Fibroblast of lung (primary cell): ENCODE measurements around the gene MTA2. TPM values are rescaled to one million over a fixed set of nuclear protein-coding genes. Genes with fewer than 3 reads are reported as not detected.
A peak's percentile ranks its signal among the peaks of the same experiment; 100 is the strongest.
"Not testable (repeated sequence)": the region's sequence is repeated elsewhere in the genome, so short reads cannot be mapped to it uniquely, and the experiment has no call there.

Source experiments
- DNase-seq, 2 donors: peaks; one replicate each; pipeline versions ENCODE4 v3.0.0 to v3.0.0-alpha.2; 2010; ENCODE audit warnings: low read depth in 2 of 2
- H2AFZ ChIP-seq: 2 replicates; pipeline ENCODE4 v1.5.1; 2012; ENCODE audit warnings: low read length, control low read depth, inconsistent platforms
- H3K27ac ChIP-seq: 2 replicates; pipeline ENCODE4 v1.5.1; 2011; ENCODE audit warnings: low read length, control low read depth; ENCODE audit not compliant: insufficient read depth
- H3K27me3 ChIP-seq: 2 replicates; pipeline ENCODE4 v1.5.1; 2011; ENCODE audit warnings: mild to moderate bottlenecking, low read length; ENCODE audit not compliant: control insufficient read depth, insufficient read depth
- H3K36me3 ChIP-seq: 2 replicates; pipeline ENCODE4 v1.5.1; 2011; ENCODE audit warnings: low read length; ENCODE audit not compliant: control insufficient read depth, insufficient read depth
- H3K4me1 ChIP-seq: 2 replicates; pipeline ENCODE4 v1.5.1; 2011; ENCODE audit warnings: low read length; ENCODE audit not compliant: control insufficient read depth, insufficient read depth; ENCODE audit errors: extremely low read depth
- H3K4me2 ChIP-seq: 2 replicates; pipeline ENCODE4 v1.5.1; 2011; ENCODE audit warnings: low read length, control low read depth; ENCODE audit not compliant: insufficient read depth; ENCODE audit errors: extremely low read depth
- H3K4me3 ChIP-seq, 4 experiments: fragments of 200-600 bp in 1 of 4; sonication (generic) in 1 of 4; replicated peaks in 1 of 4; 2 replicates each; pipeline ENCODE4 v1.5.1; 2011 to 2016; ENCODE audit warnings: low read length in 4 of 4, low read depth in 3 of 4, mild to moderate bottlenecking in 3 of 4, control low read depth in 2 of 4, inconsistent platforms in 1 of 4, mixed read lengths in 1 of 4; ENCODE audit not compliant: insufficient read depth in 1 of 4; ENCODE audit errors: control extremely low read depth in 1 of 4
- H3K79me2 ChIP-seq: 2 replicates; pipeline ENCODE4 v1.5.1; 2012; ENCODE audit warnings: mild to moderate bottlenecking, low read length, inconsistent platforms; ENCODE audit not compliant: control insufficient read depth, insufficient read depth
- H3K9ac ChIP-seq: 2 replicates; pipeline ENCODE4 v1.5.1; 2011; ENCODE audit warnings: mild to moderate bottlenecking, low read length, control low read depth; ENCODE audit not compliant: insufficient read depth
- H3K9me3 ChIP-seq: 2 replicates; pipeline ENCODE4 v1.5.1; 2012; ENCODE audit warnings: low read depth, low read length; ENCODE audit not compliant: control insufficient read depth, insufficient read depth
- H4K20me1 ChIP-seq: 2 replicates; pipeline ENCODE4 v1.5.1; 2011; ENCODE audit warnings: low read length; ENCODE audit not compliant: control insufficient read depth, insufficient read depth; ENCODE audit errors: extremely low read depth
- CTCF ChIP-seq, 2 donors: IDR thresholded peaks in 1 of 2; conservative IDR thresholded peaks in 1 of 2; 1 replicate in 1 of 2; 2 replicates in 1 of 2; pipeline ENCODE4 v1.5.1; 2011 to 2012; ENCODE audit warnings: low read length in 2 of 2, control low read depth in 1 of 2, inconsistent platforms in 1 of 2, low read depth in 1 of 2, mild to moderate bottlenecking in 1 of 2
- EZH2 ChIP-seq: IDR thresholded peaks from 2 replicates; pipeline ENCODE4 v1.5.1; 2012; ENCODE audit warnings: low read length, control low read depth, mild to moderate bottlenecking; ENCODE audit errors: missing control alignments
- polyA plus RNA-seq, 2 donors: library from polyadenylated mRNA; depleted of rRNA in 1 of 2; stranded (reverse) in 1 of 2; unstranded in 1 of 2; fragments of >200 nt; gene quantifications; 2 replicates each; pipeline ENCODE4 v1.2.1, GENCODE V29; 2011 to 2012; ENCODE audit warnings: missing spikeins in 1 of 2
- total RNA-seq: library from RNA; depleted of rRNA; stranded (reverse); fragments of >200 nt; gene quantifications from 2 replicates; pipeline ENCODE4 v1.2.1, GENCODE V29; 2014

MTA2 gene
- total and polyA plus RNA-seq, 2 donors (not counting 1 experiment from before 2014, with no cell fraction given), result 31.4 to 117 TPM

- H3K4me3 ChIP-seq, result peak overlapping the region; percentile 96 to 99 (median 99)
- H3K9me3 ChIP-seq, result no peaks in the 10 kb centered on the region
- peak overlapping the region; percentile 81 for H3K27ac ChIP-seq
- H3K4me1 ChIP-seq, result peaks cover 13% of the 10 kb centered on the region
- DNase-seq, result no peak
- H3K36me3 ChIP-seq, result peaks cover 12% of the 10 kb centered on the region
- H3K27me3 ChIP-seq, result no peaks in the 10 kb centered on the region
- no peaks in the 10 kb centered on the region for H4K20me1 ChIP-seq
- H3K4me2 ChIP-seq, result peak overlapping the region; percentile 89
- peak overlapping the region; percentile 17 for H3K9ac ChIP-seq
- H2AFZ ChIP-seq, result no peak overlapping the region
- peaks cover 66% of the 10 kb centered on the region for H3K79me2 ChIP-seq
- TF ChIP-seq EZH2 (no peak), CTCF (conservative IDR thresholded peaks at IDR 0.05 in 1 of 2, IDR thresholded peaks at IDR 0.05 in 1 of 2; ENCODE audit: low read depth in 1 of 2, low read length in 2 of 2) (no peak)
Observed at GRCh38 chr11:62572431-62572830, 29.2 kb downstream of the MTA2 start.

GRCh38 chr11:62571493-62571892 lies 30.2 kb downstream of the MTA2 start:
- peaks cover 13% of the 10 kb centered on the region for H3K4me1 ChIP-seq
- H4K20me1 ChIP-seq, DNase-seq, H3K4me3 ChIP-seq, H3K27ac ChIP-seq, H3K9me3 ChIP-seq, H3K27me3 ChIP-seq, H2AFZ ChIP-seq, H3K9ac ChIP-seq: not testable (repeated sequence)
- peaks cover 17% of the 10 kb centered on the region for H3K36me3 ChIP-seq
- H3K79me2 ChIP-seq, result peaks cover 75% of the 10 kb centered on the region
- H3K4me2 ChIP-seq, result peak overlapping the region; percentile 23

DNA sequence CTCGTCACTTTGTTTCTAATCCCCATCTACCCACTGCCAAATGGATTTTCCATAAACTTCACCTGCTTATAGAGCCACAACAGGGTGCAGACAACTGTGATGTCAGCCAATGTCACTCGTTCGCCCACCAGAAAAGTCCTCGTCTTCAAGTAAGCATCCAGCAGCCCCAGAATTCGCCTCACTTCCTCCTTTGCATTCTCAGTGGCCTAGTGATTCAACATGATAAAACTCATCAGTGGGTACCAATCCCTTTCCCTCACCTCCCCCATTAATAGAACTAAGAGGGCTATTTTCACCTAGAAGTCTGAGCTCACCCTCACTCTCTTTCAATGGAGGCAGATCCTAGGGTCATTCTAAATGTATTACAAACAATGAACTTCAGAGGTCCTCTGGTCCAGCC lies 30.8 kb downstream of the MTA2 start:
- Histone ChIP-seq H3K79me2 (peaks cover 80% of the 10 kb centered on the region), H3K4me1 (peaks cover 13% of the 10 kb centered on the region), H3K4me2 (peak overlapping the region; percentile 23), H3K36me3 (peaks cover 17% of the 10 kb centered on the region)
- not testable (repeated sequence) for DNase-seq, H3K9ac ChIP-seq, H3K4me3 ChIP-seq, H3K27me3 ChIP-seq, H2AFZ ChIP-seq, H3K9me3 ChIP-seq, H4K20me1 ChIP-seq, H3K27ac ChIP-seq

DNA sequence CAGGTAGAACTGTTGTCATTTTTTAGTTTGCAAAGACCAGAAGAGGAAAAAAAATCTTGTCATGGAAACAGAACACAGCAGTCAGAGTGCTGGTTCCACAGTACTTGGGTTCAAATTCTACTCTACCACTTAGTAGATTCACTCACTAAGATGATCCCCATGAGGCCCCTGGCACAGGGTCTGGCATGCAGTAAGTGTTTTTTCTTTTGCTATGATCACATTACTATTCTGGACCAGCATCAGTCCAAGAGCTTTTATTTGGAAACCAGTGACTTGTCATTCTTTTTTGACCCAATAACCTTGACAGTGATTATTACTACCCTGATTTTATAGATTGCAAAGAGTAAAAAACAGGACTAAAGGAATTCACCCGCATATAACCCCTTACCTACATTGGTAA lies 32.1 kb downstream of the MTA2 start:
- Histone ChIP-seq H2AFZ (no peak overlapping the region), H3K9ac (peak overlapping the region; percentile 20), H3K4me3 (no peak overlapping the region), H3K79me2 (peaks cover 77% of the 10 kb centered on the region), H3K36me3 (peaks cover 20% of the 10 kb centered on the region), H3K4me2 (no peak overlapping the region), H3K9me3 (no peaks in the 10 kb centered on the region), H3K27me3 (no peaks in the 10 kb centered on the region), H3K27ac (no peak overlapping the region), H4K20me1 (no peaks in the 10 kb centered on the region), H3K4me1 (peaks cover 8% of the 10 kb centered on the region)
- no peak for DNase-seq
- TF ChIP-seq EZH2, result no peak
- TF ChIP-seq CTCF (conservative IDR thresholded peaks at IDR 0.05 in 1 of 2, IDR thresholded peaks at IDR 0.05 in 1 of 2; ENCODE audit: low read depth in 1 of 2, low read length in 2 of 2), result no peak
